CD4-positive, alpha-beta T cell treated with Interleukin-10 for 1 hour (primary cell): ENCODE data around the gene NEDD4L.
"Not testable (repeated sequence)": the region's sequence is repeated elsewhere in the genome, so short reads cannot be mapped to it uniquely, and the experiment has no call there.

Experiments used
- DNase-seq: peaks from one replicate; pipeline ENCODE4 v3.0.0-alpha.2; 2020

The NEDD4L gene

DNA sequence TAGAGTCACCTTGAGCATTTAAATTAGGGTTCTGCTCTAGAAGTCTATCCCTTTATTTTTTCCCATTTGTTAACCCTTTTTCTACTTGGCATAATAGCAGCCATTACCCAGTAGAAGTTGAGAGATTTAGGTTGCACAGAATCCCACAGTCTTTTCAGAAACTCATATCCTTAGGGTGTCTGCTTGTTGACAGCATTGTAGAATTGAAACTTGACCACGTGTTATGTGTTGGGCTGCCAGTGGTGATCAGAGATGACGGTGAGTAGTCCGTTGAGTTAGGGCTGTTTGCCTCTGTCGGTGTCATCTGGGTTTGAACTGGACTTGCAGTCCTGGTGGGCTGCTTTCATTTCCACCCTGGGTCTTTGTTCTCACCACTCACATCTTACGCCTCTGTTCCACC, 114.4 kb downstream of the NEDD4L start:
- DNase-seq = no peak

DNA sequence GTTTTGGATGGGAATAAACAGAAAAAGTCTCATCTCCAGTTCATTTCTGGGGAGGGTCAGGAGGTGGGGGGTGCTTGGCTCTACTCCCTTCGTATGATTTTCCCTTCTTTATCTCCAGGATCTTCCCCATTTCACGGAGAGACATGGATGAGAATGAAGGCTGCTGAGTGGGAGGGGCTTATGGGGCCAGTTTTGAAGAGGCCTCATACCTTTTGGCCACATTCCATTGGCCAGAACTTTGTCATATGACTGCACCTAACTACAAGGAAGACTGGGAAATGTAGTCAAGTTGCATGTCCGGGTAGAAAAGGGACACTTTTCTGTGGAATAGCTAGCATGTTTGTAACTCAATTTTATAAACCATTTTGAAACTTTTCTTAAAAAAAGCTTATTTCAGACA, 117.6 kb downstream of the NEDD4L start:
- DNase-seq = no peak

DNA sequence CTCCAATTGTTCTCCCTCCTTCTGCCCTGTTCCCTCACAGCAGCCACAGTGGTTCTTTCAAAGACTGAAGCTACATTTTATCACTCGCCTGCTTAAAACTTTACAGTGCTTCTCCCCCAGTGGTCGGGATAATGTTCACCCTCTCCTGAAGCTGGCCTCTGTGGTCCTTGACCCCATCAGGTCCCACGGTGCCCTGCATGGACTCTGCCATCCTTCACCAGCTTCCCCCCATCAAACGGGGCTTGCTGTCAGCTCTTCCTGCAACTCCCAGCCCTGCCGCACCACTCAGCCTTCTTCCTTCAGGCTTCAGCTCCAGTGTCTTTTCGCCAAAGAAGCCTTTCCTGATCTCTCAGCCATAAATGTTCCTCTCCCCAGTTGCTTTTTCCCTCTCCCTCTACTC, 118.1 kb downstream of the NEDD4L start:
- no peak for DNase-seq

DNA sequence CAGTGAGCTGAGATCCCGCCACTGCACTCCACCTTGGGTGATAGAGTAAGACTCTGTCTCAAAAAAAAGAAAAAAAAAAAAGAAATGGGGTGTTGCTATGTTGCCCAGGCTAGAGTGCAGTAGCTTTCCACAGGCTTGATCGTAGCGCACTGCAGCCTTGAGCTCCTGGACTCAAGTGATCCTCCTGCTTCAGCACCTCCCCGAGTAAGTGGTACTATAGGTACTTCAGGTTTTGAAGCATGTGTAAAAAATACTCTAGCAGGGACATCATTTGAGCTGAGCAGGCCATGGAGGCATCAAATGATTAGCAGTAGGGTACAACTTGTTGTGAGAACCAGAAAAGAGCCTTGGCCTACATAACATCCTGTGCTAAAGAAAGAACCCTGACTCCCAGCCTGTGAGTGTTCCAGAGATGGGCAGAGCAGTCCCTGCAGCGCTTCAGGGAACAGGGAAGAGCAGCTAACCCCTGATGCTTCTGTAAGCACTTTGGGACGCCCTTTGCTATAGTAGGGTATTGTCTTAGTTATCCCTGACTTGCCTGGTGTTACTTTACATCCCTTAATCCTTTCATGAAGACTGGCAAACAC, 119.1 kb downstream of the NEDD4L start:
- no peak for DNase-seq

DNA sequence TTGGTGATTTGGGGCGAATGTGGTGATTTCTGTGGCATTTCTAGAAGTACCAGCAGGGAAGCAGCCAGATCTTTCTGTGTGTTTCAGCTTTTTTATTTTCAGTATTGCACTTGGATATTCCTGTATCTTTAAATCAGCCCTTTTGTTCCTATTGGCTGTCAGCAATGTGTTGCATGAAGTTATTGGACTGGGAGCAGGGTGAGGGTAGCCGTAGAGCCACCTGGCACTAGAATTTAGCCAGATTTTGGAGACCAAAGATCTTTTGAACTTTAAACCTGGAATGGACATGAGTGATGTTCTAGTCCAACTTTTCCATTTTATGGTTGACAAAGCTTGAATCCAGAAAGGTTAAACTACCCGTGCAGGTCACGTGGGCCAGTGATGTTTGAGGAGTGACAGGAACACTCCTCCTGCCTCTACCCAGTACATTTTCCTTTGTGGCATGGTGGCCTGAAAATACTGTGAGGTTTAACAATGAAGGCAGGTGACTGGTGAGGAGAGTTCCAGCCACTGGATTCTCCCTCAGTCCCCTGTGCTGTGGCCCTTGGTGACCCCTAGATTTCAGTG, 122.3 kb downstream of the NEDD4L start:
- no peak for DNase-seq

DNA sequence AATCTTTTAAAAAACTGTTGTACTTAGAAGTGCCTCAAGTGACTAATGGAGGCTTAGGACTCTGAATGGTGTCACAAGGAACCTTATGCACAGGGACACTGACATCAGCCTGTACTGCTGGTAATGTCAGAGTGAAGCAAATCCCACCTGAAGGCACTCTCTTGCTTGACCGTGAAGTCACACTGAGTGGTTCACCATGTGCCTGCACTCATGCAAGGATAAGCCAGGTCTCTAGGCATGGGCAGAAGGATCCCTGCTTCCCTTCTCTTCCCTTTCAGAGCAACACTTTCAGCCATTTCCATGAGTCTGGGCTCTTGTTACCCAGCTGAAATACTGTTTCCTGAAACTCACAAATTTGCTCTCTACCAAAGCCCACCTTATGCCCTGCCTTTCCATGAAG, 123.0 kb downstream of the NEDD4L start:
- no peak for DNase-seq

DNA sequence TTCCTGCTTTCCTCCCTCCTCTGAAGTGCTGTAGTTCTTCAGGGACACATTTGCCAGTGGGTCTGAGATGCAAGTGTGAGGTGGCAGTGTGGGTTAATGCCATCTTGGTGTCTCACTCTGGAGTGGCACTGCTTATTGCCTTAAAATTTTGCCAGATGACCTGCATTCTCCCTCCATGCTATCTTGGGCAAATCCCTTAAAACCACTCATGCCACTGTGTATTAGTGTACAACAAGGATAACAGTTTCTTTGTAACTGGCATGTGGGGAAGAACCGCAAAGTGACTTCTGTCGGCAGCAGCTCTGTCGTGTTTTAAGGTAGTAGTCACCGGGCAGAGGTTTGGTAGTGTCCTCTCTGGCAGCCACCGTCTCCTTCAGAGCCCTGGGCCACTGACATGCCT, 124.2 kb downstream of the NEDD4L start:
- DNase-seq = no peak

DNA sequence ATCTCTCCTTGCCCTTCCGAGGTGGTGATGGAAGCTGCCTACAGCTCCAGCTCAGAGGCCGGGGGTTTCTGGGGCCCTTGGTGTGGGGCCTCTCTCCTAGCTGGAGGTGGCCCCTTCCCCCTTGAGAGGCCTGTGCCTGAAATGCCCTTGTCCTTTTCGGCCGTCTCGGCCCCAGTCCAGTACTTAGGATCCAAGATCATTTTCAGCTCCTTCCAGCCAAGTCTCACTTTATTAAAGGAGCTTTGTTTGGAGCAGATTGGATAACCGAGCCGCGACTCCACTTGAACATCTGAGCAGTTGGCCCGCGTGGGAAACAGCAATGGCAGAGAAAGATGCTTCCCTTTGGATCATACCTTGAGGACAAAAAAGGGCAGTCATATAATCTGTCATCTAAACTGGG, 125.0 kb downstream of the NEDD4L start:
- no peak for DNase-seq

DNA sequence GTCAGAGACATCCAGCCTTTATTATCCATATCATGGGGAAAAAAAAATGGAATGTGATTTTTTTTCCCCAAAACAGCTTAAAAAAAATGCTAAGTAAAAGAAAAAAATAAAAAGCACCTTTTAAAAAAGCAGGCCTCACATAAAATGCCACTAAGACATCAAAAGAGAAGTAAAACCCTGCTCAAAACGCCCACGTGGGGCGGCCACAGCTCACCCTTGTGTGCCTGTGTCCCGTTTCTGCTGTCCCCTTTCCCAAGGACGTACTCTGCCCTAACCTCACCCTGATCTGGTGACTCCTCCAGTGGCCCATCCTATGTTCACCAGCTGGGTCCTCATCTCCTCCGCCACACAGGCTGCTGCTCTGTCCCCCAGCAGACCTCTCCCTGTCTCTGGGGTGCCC, 125.4 kb downstream of the NEDD4L start:
- DNase-seq = no peak

DNA sequence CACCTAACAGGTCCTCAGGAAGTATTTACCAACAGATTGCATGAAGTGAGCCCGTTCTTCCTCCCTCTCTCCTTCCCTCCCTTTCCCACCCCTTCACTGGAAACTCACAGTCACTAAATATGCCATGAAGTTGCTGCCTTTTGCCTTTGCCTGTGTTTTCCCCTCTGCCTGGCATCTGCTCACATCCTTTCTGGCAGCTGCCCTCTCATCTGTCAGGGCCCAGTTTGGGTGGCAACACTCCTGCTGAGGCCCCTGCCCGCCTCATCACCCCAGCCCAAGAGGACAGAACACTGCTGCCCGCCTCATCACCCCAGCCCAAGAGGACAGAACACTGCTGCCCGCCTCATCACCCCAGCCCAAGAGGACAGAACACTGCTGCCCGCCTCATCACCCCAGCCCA, 126.0 kb downstream of the NEDD4L start:
- DNase-seq = not testable (repeated sequence)

DNA sequence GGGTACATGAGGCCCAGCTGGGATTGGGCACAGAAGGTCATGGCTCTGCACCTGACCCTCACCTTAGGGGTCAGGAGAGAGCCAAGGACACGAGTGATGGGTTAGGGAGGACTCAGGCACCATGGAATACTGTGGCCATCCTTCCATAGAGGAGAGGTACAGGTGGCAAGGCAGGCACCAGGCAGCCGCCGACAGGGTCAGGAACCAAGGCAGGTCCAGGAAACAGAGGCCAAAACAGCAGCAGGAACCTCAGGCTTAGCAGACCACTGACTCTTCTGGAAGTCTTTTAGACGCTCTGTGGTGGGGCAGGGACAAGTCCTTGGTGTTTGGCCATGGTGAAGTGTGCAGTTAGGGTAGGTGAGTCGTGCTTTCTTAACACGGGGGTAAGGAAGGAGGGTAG, 128.0 kb downstream of the NEDD4L start:
- no peak for DNase-seq

DNA sequence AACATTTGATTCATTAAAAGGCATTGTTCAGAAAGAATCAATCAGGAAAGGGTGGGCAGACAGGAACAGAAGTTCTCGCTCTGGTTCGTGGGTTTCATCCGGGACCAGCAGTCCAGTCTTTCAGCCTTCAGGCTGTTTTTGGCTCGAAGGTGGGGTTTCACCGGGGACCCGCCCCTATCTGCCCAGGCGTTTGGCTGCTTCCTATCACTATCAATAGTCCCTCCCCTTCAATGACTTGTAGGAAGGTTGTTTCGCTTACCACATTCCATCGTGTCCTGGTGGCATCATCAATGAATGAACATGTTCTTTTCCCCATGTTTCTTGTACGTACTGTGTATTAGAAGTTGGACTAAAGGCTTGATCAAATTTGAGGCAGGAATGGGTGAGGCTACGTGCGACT, 130.3 kb downstream of the NEDD4L start:
- DNase-seq = no peak

DNA sequence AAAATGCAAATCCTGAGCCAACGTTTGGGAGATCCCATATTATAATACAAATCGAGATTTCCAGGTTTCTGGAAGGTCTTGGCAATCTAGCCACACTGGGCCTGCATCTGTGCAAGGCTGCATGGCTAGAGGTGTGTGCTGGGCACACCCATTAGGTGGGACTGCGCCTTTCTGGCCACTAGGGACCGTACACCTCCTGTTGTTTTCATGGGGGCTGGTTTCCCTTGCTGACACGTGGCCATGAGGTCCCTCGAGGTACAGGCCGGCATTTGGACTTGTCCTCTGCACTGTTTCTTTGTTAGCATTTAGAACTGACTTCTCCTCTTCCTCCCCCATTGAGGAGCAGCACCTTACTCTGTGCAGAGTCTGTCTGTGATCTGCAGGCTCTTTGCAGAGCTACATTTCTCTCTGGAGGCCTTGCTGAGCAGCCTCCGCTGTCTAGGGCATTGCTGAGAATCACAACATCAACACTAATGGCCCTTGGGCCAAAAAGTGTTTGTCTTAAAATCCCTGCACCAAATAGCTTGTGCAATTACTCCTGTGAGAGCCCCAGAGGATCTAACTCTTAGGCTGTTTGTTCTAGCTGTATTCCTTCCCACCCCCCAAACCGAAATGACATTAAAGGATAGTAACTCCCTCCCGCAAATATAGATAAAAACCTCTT, 131.2 kb downstream of the NEDD4L start:
- no peak for DNase-seq

DNA sequence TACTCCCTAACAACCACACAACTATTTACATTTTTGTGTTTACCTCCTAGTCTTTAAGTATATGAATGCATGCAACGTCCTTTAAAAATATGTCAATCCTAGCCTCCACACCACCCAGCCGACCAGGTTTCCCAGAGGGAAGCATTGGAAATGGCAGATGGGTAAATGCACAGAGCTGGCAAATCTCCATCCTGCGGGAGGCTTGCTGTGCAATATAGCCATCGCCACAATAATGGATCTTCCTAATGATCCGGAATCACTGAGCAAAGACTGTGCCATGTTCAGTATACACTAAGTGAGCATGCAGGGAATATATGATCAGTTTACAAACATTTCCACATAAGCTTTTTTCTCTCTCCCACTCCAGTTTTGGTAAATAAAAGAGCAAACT, 131.8 kb downstream of the NEDD4L start:
- no peak for DNase-seq

DNA sequence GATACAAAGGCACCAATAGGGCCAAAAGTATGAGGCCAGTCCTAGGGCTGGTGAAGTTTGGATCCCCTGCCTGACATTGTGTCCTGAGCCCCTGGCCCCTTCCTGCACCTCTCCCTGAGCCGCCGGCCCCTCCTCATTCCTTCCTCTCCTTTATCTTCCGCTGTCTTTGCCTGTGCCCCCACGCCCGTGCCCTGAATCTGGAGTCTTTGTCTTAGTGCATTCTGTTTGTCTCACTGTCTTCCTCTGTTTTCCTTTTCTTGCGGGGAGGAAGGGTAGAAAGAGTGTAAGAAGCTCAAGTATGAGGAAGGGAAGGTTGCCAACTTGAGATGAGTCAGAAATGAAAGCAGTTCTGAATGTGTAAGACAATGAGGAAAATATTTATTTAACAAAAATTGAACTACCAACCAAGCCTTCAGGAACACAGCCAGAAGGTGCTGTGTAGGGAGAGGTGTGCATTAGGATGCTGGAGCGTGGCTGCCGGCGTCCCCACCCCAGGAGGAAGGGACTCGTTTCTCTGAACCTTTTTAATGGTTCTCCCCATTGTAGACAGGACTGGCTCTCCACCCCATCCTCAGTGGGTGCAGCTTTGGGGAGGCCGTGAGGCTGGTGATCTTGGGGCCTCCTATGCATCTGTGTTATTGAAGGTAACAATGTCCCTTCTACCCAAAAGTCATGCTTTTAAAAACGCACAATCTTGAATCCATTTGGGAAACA, 133.1 kb downstream of the NEDD4L start:
- DNase-seq = no peak

DNA sequence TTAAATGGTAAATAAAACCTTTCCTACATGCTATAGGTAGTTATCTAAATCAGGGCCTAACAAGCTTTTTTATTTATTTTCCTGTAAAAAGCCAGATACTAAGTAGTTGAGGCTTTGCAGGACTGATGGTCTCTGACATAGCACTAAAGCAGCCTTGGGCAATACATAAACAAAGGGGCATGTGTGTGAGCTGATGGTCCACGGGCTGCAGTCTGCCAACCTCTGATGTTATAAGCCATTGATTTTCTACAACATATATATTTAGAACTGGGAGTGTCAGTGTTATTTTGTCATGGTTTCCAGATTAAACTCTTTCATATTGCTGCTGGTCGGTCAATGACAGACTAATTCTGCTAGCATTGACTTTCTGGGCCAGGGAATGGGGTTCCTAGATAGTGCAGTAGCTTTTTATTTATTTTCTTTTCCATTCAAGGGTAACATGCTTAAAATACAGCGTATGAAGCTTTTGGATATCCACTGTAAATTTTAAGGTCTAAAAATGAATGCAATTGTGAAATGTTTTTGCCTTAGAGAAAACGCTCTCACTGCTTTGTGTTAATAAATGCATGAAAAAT, 134.0 kb downstream of the NEDD4L start:
- no peak for DNase-seq

DNA sequence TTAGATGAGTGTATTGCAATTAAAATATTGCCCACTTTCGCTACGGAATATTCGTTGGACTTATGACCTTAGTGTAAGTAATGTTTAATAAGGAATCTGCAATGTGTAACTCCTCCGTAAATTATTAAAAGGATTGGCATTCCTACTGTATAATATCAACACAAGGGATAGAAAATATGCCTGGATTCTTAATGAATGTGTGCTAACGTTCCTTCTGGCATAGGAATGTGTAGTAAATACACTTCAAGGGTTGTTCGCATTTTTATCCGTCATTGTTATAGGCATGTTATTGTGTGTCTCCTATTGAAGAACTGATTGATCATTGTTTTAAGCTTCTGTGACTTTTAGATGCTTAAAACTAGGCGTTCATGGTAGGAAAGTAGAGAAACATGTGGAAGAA, 134.5 kb downstream of the NEDD4L start:
- no peak for DNase-seq

DNA sequence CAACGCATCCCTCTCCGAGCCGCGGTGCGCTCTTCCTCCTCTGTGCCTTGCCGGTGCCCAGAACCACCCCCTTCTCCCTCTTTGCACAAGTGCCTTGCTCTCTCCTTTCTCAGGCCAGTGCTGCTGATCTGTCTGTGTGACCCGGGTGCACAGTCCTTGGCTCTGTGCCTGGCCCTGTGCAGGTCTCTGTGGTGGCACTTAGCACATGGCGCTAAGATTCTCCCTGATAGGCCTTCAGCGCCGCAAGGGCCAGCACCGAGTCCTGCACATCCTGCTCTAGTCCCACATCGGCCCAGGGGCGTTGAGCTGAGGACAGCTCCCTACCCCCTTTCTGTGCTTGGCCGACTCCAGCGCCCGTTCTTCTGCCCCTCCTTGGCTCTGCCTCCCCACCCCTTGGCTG, 136.1 kb downstream of the NEDD4L start:
- no peak for DNase-seq

DNA sequence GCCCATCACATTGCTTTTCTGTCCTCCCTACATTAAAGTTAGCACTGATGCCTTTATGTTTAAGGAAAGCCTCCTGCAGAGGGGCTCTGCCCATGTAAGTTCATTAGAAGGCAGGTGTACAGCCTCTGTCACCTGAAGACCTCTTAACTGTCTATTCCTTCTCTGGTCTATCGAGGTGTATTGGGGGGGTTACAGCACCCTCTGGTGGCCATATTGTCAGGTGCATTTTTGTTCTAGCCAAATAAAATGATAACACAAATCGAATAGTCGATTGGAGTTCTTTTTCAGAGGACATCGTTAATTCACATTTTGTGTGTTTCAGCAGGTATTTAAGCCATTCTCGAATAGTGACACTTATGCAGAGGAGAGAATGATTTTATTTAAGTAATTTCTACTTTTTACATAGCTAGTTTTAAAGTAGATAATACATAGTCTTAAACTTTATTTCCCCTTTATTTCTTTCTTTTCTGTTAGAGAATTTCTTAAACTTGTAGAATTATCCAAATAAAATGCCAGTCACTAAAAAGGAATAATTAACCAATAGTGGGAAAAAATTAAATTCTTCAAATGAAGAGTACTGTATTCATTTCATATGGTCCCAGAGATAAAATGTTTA, 136.8 kb downstream of the NEDD4L start:
- DNase-seq = peak; percentile 61

DNA sequence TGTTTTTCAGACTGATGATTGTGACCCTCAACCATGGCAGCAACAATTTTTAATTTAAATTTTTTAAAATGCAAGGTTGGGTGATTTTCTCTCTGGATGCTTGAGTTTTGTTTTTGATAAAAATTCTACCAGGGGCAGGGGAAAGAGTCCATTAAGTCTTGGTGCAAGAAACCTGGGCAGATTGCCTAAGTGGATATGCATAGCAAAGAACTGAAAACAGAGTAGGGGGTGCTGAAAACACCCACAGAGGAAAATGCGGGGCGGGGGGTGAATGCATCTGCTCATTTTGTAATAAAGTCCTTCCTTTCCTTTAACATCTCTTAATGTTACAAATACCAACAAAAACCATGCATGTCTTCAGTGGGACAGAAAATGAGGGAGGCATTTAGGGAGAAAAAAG, 138.0 kb downstream of the NEDD4L start:
- DNase-seq = no peak

DNA sequence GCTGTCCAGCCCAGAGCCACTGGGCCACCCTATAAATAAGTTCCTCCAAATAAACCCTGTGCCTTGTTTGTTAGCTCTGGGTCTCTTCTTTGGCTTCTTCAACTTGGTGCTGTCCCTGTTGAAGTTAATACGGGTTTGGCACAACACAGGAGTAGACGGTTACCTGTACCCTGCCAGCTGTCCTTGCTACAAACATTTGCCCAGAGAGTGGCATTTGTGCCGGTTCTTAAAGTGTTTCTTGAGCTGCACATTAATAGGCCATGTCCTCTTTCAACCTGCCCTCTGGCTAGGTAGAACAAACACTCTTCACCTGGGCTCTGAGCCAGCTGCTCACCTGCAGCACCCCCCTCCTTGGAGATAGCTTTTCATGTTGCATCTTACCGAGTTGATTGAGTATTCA, 139.2 kb downstream of the NEDD4L start:
- no peak for DNase-seq

DNA sequence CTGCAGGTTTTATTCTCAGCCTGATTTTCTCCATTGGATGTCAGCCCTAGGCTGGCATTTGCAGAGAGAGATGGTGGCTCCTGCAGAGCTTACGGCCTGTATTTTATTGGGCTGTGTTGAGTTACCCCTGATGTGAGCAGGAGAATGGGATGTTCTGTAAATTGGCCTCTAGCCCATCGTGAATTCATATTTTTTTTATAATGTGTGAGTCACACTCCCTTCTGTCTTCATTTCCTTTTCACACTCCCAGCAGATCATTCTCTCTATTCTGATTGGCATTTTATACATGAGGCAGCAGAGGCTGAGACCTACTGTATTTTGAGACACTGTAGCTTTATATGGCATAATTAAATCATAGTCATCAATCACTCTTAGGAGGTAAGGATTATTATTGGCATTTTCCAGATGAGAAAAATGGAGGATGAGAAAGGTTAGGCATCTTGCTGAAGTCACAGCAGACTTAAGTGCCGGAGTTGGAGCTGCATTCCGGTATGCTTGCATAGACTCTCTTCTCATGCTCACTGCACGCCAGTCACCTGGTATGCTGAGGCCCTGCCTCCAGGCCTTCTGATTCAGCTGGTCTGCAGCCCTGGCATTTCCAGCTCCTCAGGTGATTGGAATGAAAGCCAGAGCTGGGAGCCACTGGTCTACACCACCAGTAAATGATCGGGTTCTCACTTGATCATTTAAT, 142.4 kb downstream of the NEDD4L start:
- no peak for DNase-seq

DNA sequence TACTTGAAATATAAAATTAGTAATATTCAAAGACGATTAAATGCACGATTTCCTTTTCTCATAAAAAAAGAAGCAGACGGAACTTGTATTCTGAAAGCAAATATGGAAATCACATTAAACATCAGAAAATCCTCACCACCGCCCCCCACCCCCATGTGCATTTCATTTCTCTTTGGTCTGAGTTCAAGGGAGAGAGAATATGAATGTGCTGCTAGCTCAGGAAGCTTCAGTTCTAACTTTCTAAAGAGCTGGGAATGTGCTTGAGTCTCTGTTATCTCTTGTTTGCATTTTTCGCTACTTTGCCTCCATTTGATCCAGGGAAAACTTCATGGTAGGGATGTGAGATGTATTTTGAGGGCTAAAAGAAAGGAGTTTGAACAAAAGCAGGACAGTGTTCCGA, 143.6 kb downstream of the NEDD4L start:
- DNase-seq = no peak
